Ascending aorta (tissue), 2 donors: Measurements from ENCODE around the gene GPR6. TPM values are rescaled to one million over a fixed set of nuclear protein-coding genes. Genes with fewer than 3 reads are reported as not detected.

ENCODE experiments used
- DNase-seq, 2 donors: peaks; one replicate each; pipeline ENCODE4 v3.0.0-alpha.2; 2019; ENCODE audit warnings: low spot score in 2 of 2
- H3K27ac ChIP-seq, 2 donors: fragments of 200-600 bp; sonication (generic); one replicate each; pipeline ENCODE4 v1.5.1; 2016 to 2017; ENCODE audit warnings: mild to moderate bottlenecking in 1 of 2
- H3K27me3 ChIP-seq: fragments of 200-600 bp; sonication (generic); one replicate; pipeline ENCODE4 v1.5.1; 2017
- H3K36me3 ChIP-seq, 2 donors: fragments of 200-600 bp; sonication (generic); one replicate each; pipeline ENCODE4 v1.5.1; 2016
- H3K4me1 ChIP-seq, 2 donors: fragments of 200-600 bp; sonication (generic); one replicate each; pipeline ENCODE4 v1.5.1; 2016 to 2017; ENCODE audit warnings: mild to moderate bottlenecking in 1 of 2
- H3K4me3 ChIP-seq, 2 donors: fragments of 200-600 bp; sonication (generic); one replicate each; pipeline ENCODE4 v1.5.1; 2016 to 2017; ENCODE audit warnings: mild to moderate bottlenecking in 1 of 2
- H3K9me3 ChIP-seq, 2 donors: fragments of 200-600 bp; sonication (generic); one replicate each; pipeline ENCODE4 v1.5.1; 2016
- CTCF ChIP-seq, 3 experiments: fragments of 200-600 bp in 2 of 3; fragments of 450-650 bp in 1 of 3; sonication (generic) in 2 of 3; IDR thresholded peaks; one replicate each; pipeline ENCODE4 v1.5.1; 2016 to 2019; ENCODE audit warnings: antibody characterized with exemption in 3 of 3, mild to moderate bottlenecking in 1 of 3, moderate library complexity in 1 of 3
- intact Hi-C: fragments of 100-400 bp; cut with DNase I; formaldehyde crosslinking; loops from one replicate; pipeline ENCODE4 v1.15.1; 2023
- total RNA-seq: library from RNA; depleted of rRNA; stranded (reverse); fragments of >200 nt; gene quantifications from one replicate; pipeline ENCODE4 v1.1.0, GENCODE V29; 2016

Gene GPR6
- total RNA-seq, 1 donor from 2014 or later, result not detected

GRCh38 chr6:109946979-109947378, 31.1 kb upstream of the GPR6 start:
- Histone ChIP-seq H3K36me3 (no peaks in the 10 kb centered on the region), H3K27ac (no peak overlapping the region), H3K4me3 (no peak overlapping the region), H3K27me3 (no peaks in the 10 kb centered on the region), H3K4me1 (no peaks in the 10 kb centered on the region), H3K9me3 (no peaks in the 10 kb centered on the region)
- no peak for DNase-seq
- TF ChIP-seq CTCF (IDR thresholded peaks at IDR 0.05), result no peak
- intact Hi-C loops, result no loop called here

GRCh38 chr6:109949281-109950065, 28.6 kb upstream of the GPR6 start:
- Histone ChIP-seq H3K27ac (no peak overlapping the region), H3K4me1 (no peaks in the 10 kb centered on the region), H3K4me3 (no peak overlapping the region), H3K9me3 (no peaks in the 10 kb centered on the region), H3K36me3 (no peaks in the 10 kb centered on the region), H3K27me3 (no peaks in the 10 kb centered on the region)
- no peak for DNase-seq
- TF ChIP-seq CTCF (IDR thresholded peaks at IDR 0.05), result no peak
- intact Hi-C loops, result no loop called here

GRCh38 chr6:109955491-109955890, 22.6 kb upstream of the GPR6 start:
- no peak for TF ChIP-seq CTCF (IDR thresholded peaks at IDR 0.05)
- H3K27ac ChIP-seq, result no peak overlapping the region
- H3K27me3 ChIP-seq, result no peaks in the 10 kb centered on the region
- no peak for DNase-seq
- no peaks in the 10 kb centered on the region for H3K4me1 ChIP-seq
- no peaks in the 10 kb centered on the region for H3K9me3 ChIP-seq
- H3K4me3 ChIP-seq, result no peak overlapping the region
- no peaks in the 10 kb centered on the region for H3K36me3 ChIP-seq
- intact Hi-C loops, result no loop called here

- H3K36me3 ChIP-seq, result no peaks in the 10 kb centered on the region
- intact Hi-C loops, result no loop called here
- H3K4me3 ChIP-seq, result no peak overlapping the region
- no peaks in the 10 kb centered on the region for H3K9me3 ChIP-seq
- no peak for TF ChIP-seq CTCF (IDR thresholded peaks at IDR 0.05)
- no peaks in the 10 kb centered on the region for H3K4me1 ChIP-seq
- no peak overlapping the region for H3K27ac ChIP-seq
- no peak for DNase-seq
- no peaks in the 10 kb centered on the region for H3K27me3 ChIP-seq
Measured at GRCh38 chr6:109958626-109959025, 19.5 kb upstream of the GPR6 start.

- no peaks in the 10 kb centered on the region for H3K4me1 ChIP-seq
- H3K27me3 ChIP-seq, result no peaks in the 10 kb centered on the region
- DNase-seq, result no peak
- intact Hi-C loops, result no loop called here
- no peak for TF ChIP-seq CTCF (IDR thresholded peaks at IDR 0.05)
- H3K27ac ChIP-seq, result no peak overlapping the region
- H3K9me3 ChIP-seq, result no peaks in the 10 kb centered on the region
- H3K4me3 ChIP-seq, result no peak overlapping the region
- H3K36me3 ChIP-seq, result no peaks in the 10 kb centered on the region
Measured at GRCh38 chr6:109961611-109962041, 16.5 kb upstream of the GPR6 start.
